ENCODE data around the gene HSPBP1. TPM values are rescaled to one million over a fixed set of nuclear protein-coding genes. Genes with fewer than 3 reads are reported as not detected.

The HSPBP1 gene
- total RNA-seq, 1 experiment from 2014 or later = 65.2 TPM

GRCh38 chr19:55257461-55258420, 22.2 kb downstream of the HSPBP1 start:
- Mint-ChIP-seq H3K4me3 (peak overlapping the region; percentile 95), H3K27ac (peak overlapping the region; percentile 54), H3K4me1 (peaks cover 52% of the 10 kb centered on the region), H3K9me3 (peaks cover 3% of the 10 kb centered on the region; the same call in 1 of the 2 replicates), H3K36me3 (peaks cover 3% of the 10 kb centered on the region), H3K27me3 (ENCODE audit: low read depth) (no peaks in the 10 kb centered on the region)
- ATAC-seq (no peak), DNase-seq (ENCODE audit: low spot score) (no peak)
- ChIA-PET POLR2A (interaction anchor here (0.6 kb wide), 1 partner anchor 22 kb away, joined by 3 read pairs; the partner anchor contains the start of gene HSPBP1), CTCF (interaction anchor here (0.6 to 3.0 kb wide), 4 partner anchors 22 to 397 kb away, joined by 3 to 14 read pairs (median 4); partner anchors contain the start of genes DNAAF3 and HSPBP1)
- TF ChIP-seq ZMAT4 (CRISPR knock-in tag; IDR thresholded peaks at IDR 0.05) (no peak), ZNF219 (CRISPR knock-in tag; IDR thresholded peaks at IDR 0.05; ENCODE audit: borderline replicate concordance) (no peak), E2F5 (CRISPR knock-in tag; IDR thresholded peaks at IDR 0.05) (no peak), FOXP1 (CRISPR knock-in tag; IDR thresholded peaks at IDR 0.05; ENCODE audit: borderline replicate concordance) (0 out of 2 replicates have a peak, but pooled peaks have one; percentile 33), TCF7 (CRISPR knock-in tag; IDR thresholded peaks at IDR 0.05; ENCODE audit: low read depth) (no peak)
- TF ChIP-seq, protein P1, sequence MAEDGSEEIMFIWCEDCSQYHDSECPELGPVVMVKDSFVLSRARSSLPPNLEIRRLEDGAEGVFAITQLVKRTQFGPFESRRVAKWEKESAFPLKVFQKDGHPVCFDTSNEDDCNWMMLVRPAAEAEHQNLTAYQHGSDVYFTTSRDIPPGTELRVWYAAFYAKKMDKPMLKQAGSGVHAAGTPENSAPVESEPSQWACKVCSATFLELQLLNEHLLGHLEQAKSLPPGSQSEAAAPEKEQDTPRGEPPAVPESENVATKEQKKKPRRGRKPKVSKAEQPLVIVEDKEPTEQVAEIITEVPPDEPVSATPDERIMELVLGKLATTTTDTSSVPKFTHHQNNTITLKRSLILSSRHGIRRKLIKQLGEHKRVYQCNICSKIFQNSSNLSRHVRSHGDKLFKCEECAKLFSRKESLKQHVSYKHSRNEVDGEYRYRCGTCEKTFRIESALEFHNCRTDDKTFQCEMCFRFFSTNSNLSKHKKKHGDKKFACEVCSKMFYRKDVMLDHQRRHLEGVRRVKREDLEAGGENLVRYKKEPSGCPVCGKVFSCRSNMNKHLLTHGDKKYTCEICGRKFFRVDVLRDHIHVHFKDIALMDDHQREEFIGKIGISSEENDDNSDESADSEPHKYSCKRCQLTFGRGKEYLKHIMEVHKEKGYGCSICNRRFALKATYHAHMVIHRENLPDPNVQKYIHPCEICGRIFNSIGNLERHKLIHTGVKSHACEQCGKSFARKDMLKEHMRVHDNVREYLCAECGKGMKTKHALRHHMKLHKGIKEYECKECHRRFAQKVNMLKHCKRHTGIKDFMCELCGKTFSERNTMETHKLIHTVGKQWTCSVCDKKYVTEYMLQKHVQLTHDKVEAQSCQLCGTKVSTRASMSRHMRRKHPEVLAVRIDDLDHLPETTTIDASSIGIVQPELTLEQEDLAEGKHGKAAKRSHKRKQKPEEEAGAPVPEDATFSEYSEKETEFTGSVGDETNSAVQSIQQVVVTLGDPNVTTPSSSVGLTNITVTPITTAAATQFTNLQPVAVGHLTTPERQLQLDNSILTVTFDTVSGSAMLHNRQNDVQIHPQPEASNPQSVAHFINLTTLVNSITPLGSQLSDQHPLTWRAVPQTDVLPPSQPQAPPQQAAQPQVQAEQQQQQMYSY (CRISPR knock-in tag; IDR thresholded peaks at IDR 0.05) = 0 out of 2 replicates have a peak, but pooled peaks have one; percentile 34

DNA sequence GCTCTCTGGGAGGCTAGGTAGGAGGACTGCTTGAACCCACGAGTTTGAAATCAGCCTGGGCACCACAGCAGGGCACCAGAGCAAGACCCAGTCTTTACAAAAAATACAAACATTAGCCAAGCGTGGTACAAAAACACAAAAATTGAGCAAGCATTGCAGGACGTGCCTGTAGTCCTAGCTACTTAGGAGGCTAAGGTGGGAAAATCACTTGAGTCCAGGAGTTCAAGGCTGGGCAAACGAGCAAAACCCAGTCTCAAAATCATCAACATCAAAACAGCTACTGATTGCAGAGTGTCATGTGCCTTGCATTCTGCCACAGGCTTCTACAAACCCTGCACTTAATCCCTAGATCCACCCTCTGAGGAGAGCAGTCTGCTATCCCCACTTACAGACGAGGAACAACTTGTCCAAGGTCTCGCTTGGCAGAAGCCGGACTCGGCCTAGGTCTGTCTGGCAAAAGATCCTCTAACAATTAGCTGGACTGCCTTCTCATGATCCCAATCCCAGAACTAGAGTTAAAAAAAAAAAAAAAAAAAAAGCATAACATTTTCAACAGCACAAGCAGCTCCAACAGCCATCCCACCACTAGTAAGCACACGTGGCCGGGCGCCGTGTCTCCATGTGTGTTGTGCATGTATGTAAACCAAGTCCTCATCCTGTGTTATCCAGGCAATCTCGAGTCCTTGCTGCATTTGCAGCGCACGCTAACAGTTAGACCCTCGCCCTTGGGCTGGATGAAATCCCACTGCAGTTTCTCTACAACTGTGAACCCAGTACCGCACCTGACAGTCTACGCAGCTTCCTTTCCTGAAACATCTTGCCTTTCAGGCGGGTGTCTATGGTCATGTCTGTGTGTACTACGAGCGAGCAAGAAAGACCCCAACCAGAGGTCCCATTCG, 23.1 kb downstream of the HSPBP1 start:
- Mint-ChIP-seq H3K4me3 (peak overlapping the region; percentile 95), H3K9me3 (no peaks in the 10 kb centered on the region), H3K27ac (peak overlapping the region; percentile 60; the same call in 1 of the 2 replicates), H3K36me3 (no peaks in the 10 kb centered on the region), H3K27me3 (ENCODE audit: low read depth) (no peaks in the 10 kb centered on the region), H3K4me1 (peaks cover 52% of the 10 kb centered on the region)
- ChIA-PET POLR2A (interaction anchor here (0.6 kb wide), 1 partner anchor 23 kb away, joined by 3 read pairs; the partner anchor contains the start of gene HSPBP1), CTCF (interaction anchor here (0.6 to 2.8 kb wide), 5 partner anchors 23 to 398 kb away, joined by 3 to 9 read pairs (median 3); partner anchors contain the start of genes HSPBP1 and TMEM238)
- DNase-seq (ENCODE audit: low spot score) (no peak), ATAC-seq (no peak)
- no peak for TF ChIP-seq ZNF423 (CRISPR knock-in tag; IDR thresholded peaks at IDR 0.05)
- TF ChIP-seq FOXK1 (CRISPR knock-in tag; IDR thresholded peaks at IDR 0.05) = no peak
- no peak for TF ChIP-seq CBFB (CRISPR knock-in tag; IDR thresholded peaks at IDR 0.05; ENCODE audit: low read depth)
- TF ChIP-seq ELF4 (CRISPR knock-in tag; IDR thresholded peaks at IDR 0.05; ENCODE audit: low read depth) = no peak
- TF ChIP-seq ZNF138 (CRISPR knock-in tag; conservative IDR thresholded peaks at IDR 0.05) = no peak
- TF ChIP-seq USF2 (CRISPR knock-in tag; IDR thresholded peaks at IDR 0.05) = no peak
- no peak for TF ChIP-seq MXD4 (CRISPR knock-in tag; IDR thresholded peaks at IDR 0.05; ENCODE audit: borderline replicate concordance)
- TF ChIP-seq ZNF219 (CRISPR knock-in tag; IDR thresholded peaks at IDR 0.05; ENCODE audit: borderline replicate concordance) = no peak
- no peak for TF ChIP-seq NR3C1 (CRISPR knock-in tag; conservative IDR thresholded peaks at IDR 0.05; ENCODE audit: low read depth)
- TF ChIP-seq FOXJ3 (CRISPR knock-in tag; IDR thresholded peaks at IDR 0.05; ENCODE audit: borderline replicate concordance) = no peak
- TF ChIP-seq TEAD4 (CRISPR knock-in tag; IDR thresholded peaks at IDR 0.05) = no peak
- no peak for TF ChIP-seq ATF3 (CRISPR knock-in tag; conservative IDR thresholded peaks at IDR 0.05)
- TF ChIP-seq ZNF416 (CRISPR knock-in tag; IDR thresholded peaks at IDR 0.05) = no peak
- TF ChIP-seq, protein P2, sequence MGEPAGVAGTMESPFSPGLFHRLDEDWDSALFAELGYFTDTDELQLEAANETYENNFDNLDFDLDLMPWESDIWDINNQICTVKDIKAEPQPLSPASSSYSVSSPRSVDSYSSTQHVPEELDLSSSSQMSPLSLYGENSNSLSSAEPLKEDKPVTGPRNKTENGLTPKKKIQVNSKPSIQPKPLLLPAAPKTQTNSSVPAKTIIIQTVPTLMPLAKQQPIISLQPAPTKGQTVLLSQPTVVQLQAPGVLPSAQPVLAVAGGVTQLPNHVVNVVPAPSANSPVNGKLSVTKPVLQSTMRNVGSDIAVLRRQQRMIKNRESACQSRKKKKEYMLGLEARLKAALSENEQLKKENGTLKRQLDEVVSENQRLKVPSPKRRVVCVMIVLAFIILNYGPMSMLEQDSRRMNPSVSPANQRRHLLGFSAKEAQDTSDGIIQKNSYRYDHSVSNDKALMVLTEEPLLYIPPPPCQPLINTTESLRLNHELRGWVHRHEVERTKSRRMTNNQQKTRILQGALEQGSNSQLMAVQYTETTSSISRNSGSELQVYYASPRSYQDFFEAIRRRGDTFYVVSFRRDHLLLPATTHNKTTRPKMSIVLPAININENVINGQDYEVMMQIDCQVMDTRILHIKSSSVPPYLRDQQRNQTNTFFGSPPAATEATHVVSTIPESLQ (CRISPR knock-in tag; IDR thresholded peaks at IDR 0.05) = no peak
- TF ChIP-seq FOXP4 (CRISPR knock-in tag; IDR thresholded peaks at IDR 0.05) = no peak
